ENCODE results near the gene RBFA. TPM values are rescaled to one million over a fixed set of nuclear protein-coding genes. Genes with fewer than 3 reads are reported as not detected.

The RBFA gene
- total and polyA plus RNA-seq, 4 donors: 29.2 to 43.4 (median 32.2) TPM

DNA sequence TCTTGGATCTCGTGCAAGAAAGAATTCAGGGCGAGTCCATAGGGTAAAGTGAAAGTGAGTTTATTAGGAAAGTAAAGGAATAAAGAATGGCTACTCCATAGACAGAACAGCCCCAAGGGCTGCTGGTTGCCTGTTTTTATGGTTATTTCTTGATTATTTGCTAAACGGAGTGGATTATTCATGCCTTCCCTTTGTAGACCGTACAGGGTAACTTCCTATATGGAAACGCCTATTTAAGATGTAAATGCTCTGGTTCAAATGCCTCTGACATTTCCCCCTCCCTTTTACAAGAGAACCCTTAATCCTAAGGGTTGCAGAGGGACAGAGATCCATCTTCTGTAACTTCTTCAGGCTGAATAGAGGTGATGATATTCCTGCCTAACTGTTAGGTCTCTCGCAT lies 25.7 kb downstream of the RBFA start:
- H3K9me3 ChIP-seq (ENCODE audit: control insufficient read depth, insufficient read depth, low read length): peaks cover 7% of the 10 kb centered on the region
- H3K36me3 ChIP-seq (ENCODE audit: control insufficient read depth, insufficient read depth, low read length): peaks cover 10% of the 10 kb centered on the region
- WGBS (ENCODE audit: insufficient coverage): 90% methylated on average over 2 of the region's 6 CpGs
- no peak overlapping the region for H3K27ac ChIP-seq (ENCODE audit: low read depth, low read length)
- no peak for DNase-seq (ENCODE audit: low read depth in 4 of 6, low spot score in 6 of 6)
- H3K27me3 ChIP-seq (ENCODE audit: control insufficient read depth, insufficient read depth, low read length): no peaks in the 10 kb centered on the region
- H3K4me1 ChIP-seq (ENCODE audit: control insufficient read depth, insufficient read depth, low read length): no peaks in the 10 kb centered on the region
- H3K4me3 ChIP-seq (ENCODE audit: low read depth, low read length): no peak overlapping the region

- WGBS (ENCODE audit: insufficient coverage): 85% methylated on average over 8 of the region's 9 CpGs
- peaks cover 17% of the 10 kb centered on the region for H3K36me3 ChIP-seq (ENCODE audit: control insufficient read depth, insufficient read depth, low read length)
- H3K4me1 ChIP-seq (ENCODE audit: control insufficient read depth, insufficient read depth, low read length): peaks cover 15% of the 10 kb centered on the region
- no peak for DNase-seq (ENCODE audit: low read depth in 4 of 6, low spot score in 6 of 6)
- H3K9me3 ChIP-seq (ENCODE audit: control insufficient read depth, insufficient read depth, low read length): no peaks in the 10 kb centered on the region
- no peak overlapping the region for H3K4me3 ChIP-seq (ENCODE audit: low read depth, low read length)
- H3K27ac ChIP-seq (ENCODE audit: low read depth, low read length): no peak overlapping the region
- no peaks in the 10 kb centered on the region for H3K27me3 ChIP-seq (ENCODE audit: control insufficient read depth, insufficient read depth, low read length)
Observed at GRCh38 chr18:80065705-80066104, 31.5 kb downstream of the RBFA start.

DNA sequence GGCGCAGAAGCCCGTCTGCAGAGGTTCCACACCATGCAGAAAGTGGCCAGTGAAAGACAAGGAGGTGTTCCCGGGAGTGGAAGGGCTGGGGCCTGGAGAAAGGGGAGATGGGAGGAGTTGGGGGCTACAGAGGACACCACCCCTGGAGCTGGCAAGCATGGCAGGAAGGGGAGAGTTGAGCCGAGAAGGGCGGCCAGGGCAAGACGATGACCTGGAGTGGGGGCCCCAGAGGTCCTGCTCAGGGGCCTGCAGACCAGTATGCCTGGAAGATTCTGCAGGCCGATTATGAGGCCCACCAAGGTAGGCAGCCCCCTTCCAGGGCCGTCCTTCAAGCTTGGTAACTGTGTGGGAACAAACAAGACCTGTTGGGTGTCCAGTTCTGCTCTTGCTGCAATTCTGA lies 33.1 kb downstream of the RBFA start:
- Histone ChIP-seq H3K4me3 (ENCODE audit: low read depth, low read length) (no peak overlapping the region), H3K27ac (ENCODE audit: low read depth, low read length) (no peak overlapping the region), H3K4me1 (ENCODE audit: control insufficient read depth, insufficient read depth, low read length) (peaks cover 15% of the 10 kb centered on the region), H3K9me3 (ENCODE audit: control insufficient read depth, insufficient read depth, low read length) (no peaks in the 10 kb centered on the region), H3K36me3 (ENCODE audit: control insufficient read depth, insufficient read depth, low read length) (peaks cover 17% of the 10 kb centered on the region), H3K27me3 (ENCODE audit: control insufficient read depth, insufficient read depth, low read length) (no peaks in the 10 kb centered on the region)
- WGBS (ENCODE audit: insufficient coverage): 84% methylated on average over 8 of the region's 8 CpGs
- no peak for DNase-seq (ENCODE audit: low read depth in 4 of 6, low spot score in 6 of 6)

- H3K4me3 ChIP-seq (ENCODE audit: low read depth, low read length): no peak overlapping the region
- peaks cover 17% of the 10 kb centered on the region for H3K36me3 ChIP-seq (ENCODE audit: control insufficient read depth, insufficient read depth, low read length)
- no peaks in the 10 kb centered on the region for H3K27me3 ChIP-seq (ENCODE audit: control insufficient read depth, insufficient read depth, low read length)
- H3K4me1 ChIP-seq (ENCODE audit: control insufficient read depth, insufficient read depth, low read length): peaks cover 15% of the 10 kb centered on the region
- DNase-seq (ENCODE audit: low read depth in 4 of 6, low spot score in 6 of 6): no peak
- H3K27ac ChIP-seq (ENCODE audit: low read depth, low read length): no peak overlapping the region
- H3K9me3 ChIP-seq (ENCODE audit: control insufficient read depth, insufficient read depth, low read length): no peaks in the 10 kb centered on the region
- 96% methylated on average over 10 of the region's 10 CpGs for WGBS (ENCODE audit: insufficient coverage)
Observed at GRCh38 chr18:80067897-80068296, 33.7 kb downstream of the RBFA start.

- Histone ChIP-seq H3K4me1 (ENCODE audit: control insufficient read depth, insufficient read depth, low read length) (peaks cover 15% of the 10 kb centered on the region), H3K9me3 (ENCODE audit: control insufficient read depth, insufficient read depth, low read length) (no peaks in the 10 kb centered on the region), H3K27me3 (ENCODE audit: control insufficient read depth, insufficient read depth, low read length) (no peaks in the 10 kb centered on the region), H3K4me3 (ENCODE audit: low read depth, low read length) (no peak overlapping the region), H3K27ac (ENCODE audit: low read depth, low read length) (no peak overlapping the region), H3K36me3 (ENCODE audit: control insufficient read depth, insufficient read depth, low read length) (peaks cover 18% of the 10 kb centered on the region)
- WGBS (ENCODE audit: insufficient coverage): 71% methylated on average over 6 of the region's 10 CpGs
- DNase-seq (ENCODE audit: low read depth in 4 of 6, low spot score in 6 of 6): no peak
Observed at GRCh38 chr18:80068571-80069272, 34.5 kb downstream of the RBFA start.

GRCh38 chr18:80070825-80071224 lies 36.6 kb downstream of the RBFA start:
- H3K27ac ChIP-seq (ENCODE audit: low read depth, low read length): no peak overlapping the region
- H3K4me1 ChIP-seq (ENCODE audit: control insufficient read depth, insufficient read depth, low read length): peaks cover 12% of the 10 kb centered on the region
- no peak for DNase-seq (ENCODE audit: low read depth in 4 of 6, low spot score in 6 of 6)
- peaks cover 17% of the 10 kb centered on the region for H3K36me3 ChIP-seq (ENCODE audit: control insufficient read depth, insufficient read depth, low read length)
- WGBS (ENCODE audit: insufficient coverage): 100% methylated on average over 3 of the region's 4 CpGs
- H3K4me3 ChIP-seq (ENCODE audit: low read depth, low read length): no peak overlapping the region
- no peaks in the 10 kb centered on the region for H3K27me3 ChIP-seq (ENCODE audit: control insufficient read depth, insufficient read depth, low read length)
- no peaks in the 10 kb centered on the region for H3K9me3 ChIP-seq (ENCODE audit: control insufficient read depth, insufficient read depth, low read length)

DNA sequence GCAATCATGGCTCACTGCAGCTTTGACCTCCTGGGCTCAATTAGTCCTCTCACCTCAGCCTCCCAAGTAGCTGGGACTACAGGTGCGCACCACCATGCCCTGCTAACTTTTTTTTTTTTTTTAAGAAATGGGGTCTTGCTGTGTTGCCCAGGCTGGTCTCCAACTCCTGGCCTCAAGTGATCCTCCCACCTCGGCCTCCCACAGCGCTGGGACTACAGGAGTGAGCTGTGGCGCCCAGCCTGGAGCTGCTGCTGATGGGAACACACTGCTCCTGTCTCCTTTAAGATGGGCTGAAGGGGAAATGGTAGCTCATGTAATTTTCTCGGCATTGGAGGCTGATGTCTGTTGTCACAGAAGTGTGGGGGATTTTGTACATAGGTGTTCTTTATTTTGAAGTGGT lies 39.9 kb downstream of the RBFA start:
- Histone ChIP-seq H3K9me3 (ENCODE audit: control insufficient read depth, insufficient read depth, low read length) (no peaks in the 10 kb centered on the region), H3K4me1 (ENCODE audit: control insufficient read depth, insufficient read depth, low read length) (no peaks in the 10 kb centered on the region), H3K27ac (ENCODE audit: low read depth, low read length) (no peak overlapping the region), H3K27me3 (ENCODE audit: control insufficient read depth, insufficient read depth, low read length) (no peaks in the 10 kb centered on the region), H3K36me3 (ENCODE audit: control insufficient read depth, insufficient read depth, low read length) (peaks cover 15% of the 10 kb centered on the region), H3K4me3 (ENCODE audit: low read depth, low read length) (no peak overlapping the region)
- DNase-seq (ENCODE audit: low read depth in 4 of 6, low spot score in 6 of 6): no peak
- 97% methylated on average over 4 of the region's 5 CpGs for WGBS (ENCODE audit: insufficient coverage)

DNA sequence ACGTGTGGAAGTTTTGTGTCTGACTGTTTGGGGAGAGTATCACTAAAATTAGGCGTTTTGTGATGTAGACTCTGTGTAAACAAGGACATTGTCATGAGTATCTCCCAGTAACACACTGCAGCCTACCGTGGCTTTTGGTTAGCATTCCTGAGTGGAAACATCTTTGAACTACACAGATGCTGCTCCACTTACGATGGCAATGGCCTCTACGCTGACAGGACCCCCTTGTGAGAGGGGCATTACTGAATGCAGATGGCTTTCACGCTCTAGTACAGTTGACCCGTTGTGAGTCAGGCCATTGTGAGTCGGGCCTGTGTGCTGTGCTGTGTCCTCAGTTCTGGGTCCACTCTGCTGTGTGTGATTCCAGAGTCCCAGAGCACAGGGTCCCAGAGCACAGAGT lies 40.5 kb downstream of the RBFA start:
- DNase-seq (ENCODE audit: low read depth in 4 of 6, low spot score in 6 of 6): peak in 1 of 6 donors; percentile 9
- no peak overlapping the region for H3K4me3 ChIP-seq (ENCODE audit: low read depth, low read length)
- no peaks in the 10 kb centered on the region for H3K27me3 ChIP-seq (ENCODE audit: control insufficient read depth, insufficient read depth, low read length)
- H3K4me1 ChIP-seq (ENCODE audit: control insufficient read depth, insufficient read depth, low read length): no peaks in the 10 kb centered on the region
- no peak overlapping the region for H3K27ac ChIP-seq (ENCODE audit: low read depth, low read length)
- H3K9me3 ChIP-seq (ENCODE audit: control insufficient read depth, insufficient read depth, low read length): no peaks in the 10 kb centered on the region
- H3K36me3 ChIP-seq (ENCODE audit: control insufficient read depth, insufficient read depth, low read length): peaks cover 15% of the 10 kb centered on the region
- 80% methylated on average over 6 of the region's 8 CpGs for WGBS (ENCODE audit: insufficient coverage)

- Histone ChIP-seq H3K27me3 (ENCODE audit: control insufficient read depth, insufficient read depth, low read length) (no peaks in the 10 kb centered on the region), H3K4me1 (ENCODE audit: control insufficient read depth, insufficient read depth, low read length) (no peaks in the 10 kb centered on the region)
Observed at GRCh38 chr18:80075940-80076339, 41.7 kb downstream of the RBFA start.

DNA sequence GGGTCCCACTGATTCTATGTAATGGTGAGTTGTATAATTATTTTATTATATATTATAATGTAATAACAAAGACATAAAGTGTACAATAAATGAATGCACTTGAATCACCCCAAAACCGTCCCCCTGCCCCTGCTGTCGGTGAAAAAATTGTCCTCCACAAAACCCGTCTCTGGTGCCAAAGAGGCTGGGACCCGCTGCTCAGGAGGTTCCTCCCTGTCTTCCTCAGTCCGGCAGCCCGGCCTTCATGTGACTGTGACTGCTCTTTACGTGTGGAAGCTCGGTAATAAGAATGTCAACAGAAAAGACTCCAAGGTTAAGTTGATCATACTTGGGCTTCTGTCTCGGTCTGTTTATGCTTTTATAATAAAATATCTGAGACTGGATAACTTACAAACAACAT lies 42.1 kb downstream of the RBFA start:
- Histone ChIP-seq H3K9me3 (ENCODE audit: control insufficient read depth, insufficient read depth, low read length) (no peaks in the 10 kb centered on the region), H3K4me3 (ENCODE audit: low read depth, low read length) (no peak overlapping the region), H3K36me3 (ENCODE audit: control insufficient read depth, insufficient read depth, low read length) (peaks cover 18% of the 10 kb centered on the region), H3K4me1 (ENCODE audit: control insufficient read depth, insufficient read depth, low read length) (no peaks in the 10 kb centered on the region), H3K27ac (ENCODE audit: low read depth, low read length) (no peak overlapping the region), H3K27me3 (ENCODE audit: control insufficient read depth, insufficient read depth, low read length) (no peaks in the 10 kb centered on the region)
- DNase-seq (ENCODE audit: low read depth in 4 of 6, low spot score in 6 of 6): no peak
- WGBS (ENCODE audit: insufficient coverage): 95% methylated on average over 7 of the region's 9 CpGs

More at GRCh38 chr18:80075940-80076339, 41.7 kb downstream of the RBFA start:
- H3K9me3 ChIP-seq (ENCODE audit: control insufficient read depth, insufficient read depth, low read length): no peaks in the 10 kb centered on the region
- whole genome bisulfite sequencing (ENCODE audit: insufficient coverage): 98% methylated on average over 6 of the region's 7 CpGs
- H3K36me3 ChIP-seq (ENCODE audit: control insufficient read depth, insufficient read depth, low read length): peaks cover 17% of the 10 kb centered on the region
- no peak for DNase-seq (ENCODE audit: low read depth in 4 of 6, low spot score in 6 of 6)
- no peak overlapping the region for H3K4me3 ChIP-seq (ENCODE audit: low read depth, low read length)
- no peak overlapping the region for H3K27ac ChIP-seq (ENCODE audit: low read depth, low read length)

Data from spinal cord (tissue), 10 donors.